Activated T-cell treated with anti-CD3 and anti-CD28 coated beads, Interleukin-2, amount 50 U/mL, for 48 hours (primary cell): ENCODE data around the gene NUBPL.
"Not testable (repeated sequence)": the region's sequence is repeated elsewhere in the genome, so short reads cannot be mapped to it uniquely, and the experiment has no call there.

ENCODE experiments used
- DNase-seq, 2 experiments: peaks; one replicate each; pipeline ENCODE4 v3.0.0-alpha.2; 2020

NUBPL gene

DNA sequence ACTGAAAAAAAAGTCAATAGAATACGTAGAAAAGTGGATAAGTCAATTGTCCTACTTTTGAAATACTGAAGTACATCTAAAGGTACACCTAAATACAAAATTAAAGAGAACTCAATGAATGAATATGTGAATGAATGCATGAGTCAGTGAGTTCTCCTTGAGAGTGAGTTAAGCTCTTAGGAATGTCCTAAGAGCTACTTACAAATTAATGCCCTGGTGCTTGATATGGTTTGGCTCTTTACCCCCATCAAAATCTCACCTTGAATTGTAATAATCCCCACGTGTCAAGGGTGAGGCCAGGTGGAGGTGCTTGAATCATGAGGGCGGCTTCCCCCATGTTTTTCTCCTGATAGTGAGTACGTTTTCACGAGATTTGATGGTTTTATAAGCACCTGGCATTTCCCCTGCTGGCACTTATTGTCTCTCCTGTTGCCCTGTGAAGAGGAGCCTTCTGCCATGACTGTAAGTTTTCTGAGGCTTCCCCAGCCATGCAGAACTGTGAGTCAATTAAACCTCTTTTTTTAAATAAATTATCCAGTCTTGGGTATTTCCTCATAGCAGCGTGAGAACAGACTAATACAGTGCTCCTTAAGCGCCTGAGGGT is 323.7 kb downstream of the NUBPL start:
- DNase-seq, result no peak

DNA sequence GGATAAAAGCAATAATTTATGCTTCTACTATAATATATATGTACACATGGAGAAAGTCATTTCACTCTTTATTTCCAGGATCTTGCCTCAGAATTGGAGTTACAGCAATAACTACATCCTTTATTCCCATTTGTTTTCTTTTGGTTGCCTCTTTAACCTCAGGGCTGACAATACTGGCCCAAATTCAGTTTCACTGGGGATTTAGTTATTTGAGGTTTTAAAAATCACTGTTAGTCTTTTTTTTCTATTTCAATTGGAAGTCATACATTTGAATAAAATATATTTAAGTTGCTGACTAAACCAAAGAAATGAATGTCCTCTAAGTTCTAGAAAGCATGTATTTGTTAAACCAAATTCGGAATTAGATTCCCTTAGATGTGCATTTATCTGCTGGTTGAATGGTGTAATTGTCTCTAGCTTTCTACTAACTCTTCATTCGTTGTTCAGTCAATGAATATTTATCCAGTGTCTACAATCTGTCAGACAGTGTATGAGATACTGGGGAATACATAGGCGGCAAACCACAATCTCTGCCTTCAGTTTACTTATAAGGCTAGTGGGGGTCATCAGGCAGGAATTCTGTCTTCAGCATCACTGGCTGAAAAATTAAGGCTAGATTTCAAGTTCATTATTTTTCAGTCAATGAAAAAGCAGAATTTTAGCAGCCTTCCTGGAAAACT is 325.1 kb downstream of the NUBPL start:
- DNase-seq, result no peak

DNA sequence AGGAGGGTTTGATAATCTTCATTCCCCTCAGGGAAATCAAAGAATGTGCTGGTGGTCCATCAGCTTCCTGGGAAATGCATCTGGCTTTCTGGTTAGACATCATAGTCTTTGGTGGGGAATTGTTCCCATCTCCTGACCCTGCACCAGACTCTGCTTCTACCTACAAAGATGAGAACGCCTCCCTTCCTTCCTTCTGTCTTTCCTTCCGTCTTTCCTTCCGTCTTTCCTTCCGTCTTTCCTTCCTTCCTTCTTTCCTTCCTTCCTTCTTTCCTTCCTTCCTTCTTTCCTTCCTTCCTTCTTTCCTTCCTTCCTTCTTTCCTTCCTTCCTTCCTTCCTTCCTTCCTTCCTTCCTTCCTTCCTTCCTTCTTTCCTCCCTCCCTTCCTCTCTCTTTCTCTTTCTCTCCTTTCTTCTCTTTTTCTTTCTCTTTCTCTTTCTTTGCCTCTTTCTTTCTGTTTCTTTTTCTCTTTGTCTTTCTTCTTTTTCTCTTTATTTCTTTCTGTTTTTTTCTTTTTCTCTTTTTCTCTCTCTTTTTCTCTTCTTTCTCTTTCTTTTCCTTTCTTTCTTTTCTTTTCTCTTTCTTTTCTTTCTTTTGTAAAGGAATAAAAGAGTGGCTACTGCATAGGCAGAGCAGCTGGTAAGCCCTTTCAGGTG is 326.9 kb downstream of the NUBPL start:
- DNase-seq, result no peak

DNA sequence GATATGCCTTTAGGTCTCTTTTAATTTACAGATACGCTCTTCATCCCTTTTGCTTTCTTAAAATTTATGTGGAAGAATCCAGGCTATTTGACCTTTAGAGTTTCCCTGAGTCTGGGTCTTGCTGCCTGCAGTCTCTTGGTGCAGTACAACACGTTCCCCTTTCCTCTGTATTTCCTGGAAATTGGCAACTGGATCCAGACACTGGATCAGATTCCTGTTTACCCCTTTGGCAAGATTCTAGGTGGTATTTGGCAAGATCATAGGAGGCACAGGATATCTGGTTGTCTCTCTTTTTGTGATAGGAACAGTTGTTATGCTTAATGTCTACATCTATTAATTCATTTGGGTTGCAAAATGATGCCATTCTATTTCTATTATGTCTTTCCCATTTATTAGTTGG is 328.1 kb downstream of the NUBPL start:
- no peak for DNase-seq

DNA sequence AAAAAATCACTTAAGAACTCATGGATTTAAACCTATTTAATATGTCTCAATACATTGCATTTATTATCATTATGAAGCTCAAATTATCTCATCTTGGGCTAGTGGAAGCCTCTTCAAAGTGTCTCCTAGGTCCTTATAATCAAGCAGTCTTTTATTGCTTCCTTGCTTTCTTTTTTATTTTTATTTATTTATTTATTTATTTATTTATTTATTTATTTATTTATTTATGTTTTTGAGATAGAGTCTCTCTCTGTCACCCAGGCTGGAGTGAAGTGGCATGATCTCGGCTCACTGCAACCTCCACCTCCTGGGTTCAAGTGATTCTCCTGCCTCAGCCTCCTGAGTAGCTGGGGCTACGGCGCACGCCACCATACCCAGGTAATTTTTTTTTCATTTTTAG is 329.0 kb downstream of the NUBPL start:
- DNase-seq, result not testable (repeated sequence)

DNA sequence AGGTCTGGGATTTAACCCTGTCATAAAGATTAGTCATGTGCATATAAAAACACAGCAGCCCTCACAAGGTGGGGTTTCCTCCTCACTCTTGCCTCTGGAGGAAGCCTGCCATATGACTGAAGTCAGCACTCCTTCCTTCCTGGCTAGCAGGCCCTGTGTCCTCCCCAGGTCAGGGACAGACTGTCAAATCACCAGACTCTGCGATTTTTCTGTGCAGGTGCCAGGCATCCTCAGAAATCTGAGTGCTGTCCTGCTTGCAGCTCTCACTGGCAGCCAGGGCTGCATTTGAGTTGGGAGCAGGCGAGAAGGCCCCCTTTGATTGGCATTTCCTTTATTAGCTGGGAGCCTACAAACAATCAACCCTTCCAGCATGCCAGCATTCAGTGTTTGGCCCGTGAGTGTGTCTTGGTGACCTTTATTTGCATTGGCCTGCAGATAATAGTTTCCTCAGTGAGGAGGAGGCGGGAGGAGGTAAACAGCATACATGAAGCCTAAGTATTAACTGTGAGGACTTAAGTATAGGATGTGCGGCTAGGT is 332.1 kb downstream of the NUBPL start:
- DNase-seq, result no peak

DNA sequence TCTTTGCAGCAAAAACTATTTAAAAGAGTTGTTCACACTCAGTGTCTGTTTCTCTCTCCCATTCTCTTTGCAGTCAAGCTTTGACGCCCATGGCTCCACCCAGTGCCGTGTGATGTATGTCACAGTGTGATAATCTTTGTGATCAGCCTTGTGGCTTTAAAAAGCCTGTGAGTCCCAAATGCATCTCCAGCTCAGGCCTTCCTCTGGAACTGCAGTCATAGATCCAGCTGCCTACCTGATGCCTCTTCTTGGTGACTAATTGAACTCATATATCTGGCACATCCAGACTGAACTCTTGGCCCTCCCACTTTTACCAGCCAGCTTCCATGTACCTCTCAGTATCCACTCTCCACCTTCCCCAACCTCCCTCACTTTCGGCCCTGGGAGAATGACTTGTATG is 333.1 kb downstream of the NUBPL start:
- no peak for DNase-seq

DNA sequence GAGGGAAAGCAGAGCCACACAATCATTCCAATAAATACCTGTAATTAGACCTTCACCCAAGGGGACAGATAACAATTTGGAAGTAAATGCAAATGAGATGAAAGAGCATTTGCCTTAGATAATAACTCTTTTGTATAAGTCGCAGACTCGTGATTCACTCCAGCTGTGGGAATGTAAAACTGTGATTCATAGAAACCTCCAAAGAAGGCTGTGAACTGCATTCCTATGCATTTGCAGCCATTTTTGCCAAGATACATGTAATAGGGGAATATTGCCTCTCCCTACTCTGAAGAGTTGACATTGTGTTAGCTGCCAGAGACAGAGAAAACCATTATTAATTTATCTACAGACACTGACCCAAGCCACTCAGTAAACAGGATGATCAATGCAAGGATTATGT is 334.0 kb downstream of the NUBPL start:
- no peak for DNase-seq

DNA sequence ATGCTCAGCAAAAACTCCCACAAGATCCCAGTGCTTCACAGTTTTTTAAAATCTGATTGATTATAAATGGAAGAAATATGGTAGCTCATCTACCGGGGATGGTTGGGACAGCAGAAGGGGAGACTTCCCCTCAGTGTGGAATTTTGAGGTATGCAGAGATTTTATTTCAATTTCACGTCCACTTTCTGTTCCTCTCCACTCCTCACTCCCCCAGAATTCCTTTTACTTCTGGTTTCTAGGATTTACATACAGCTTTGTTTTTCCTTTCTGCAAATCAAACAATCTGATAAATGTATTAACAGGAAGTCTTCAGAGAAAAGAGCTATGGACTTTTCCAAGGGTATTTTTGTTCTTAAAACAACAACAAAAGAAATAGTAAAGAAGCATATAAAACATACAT is 334.4 kb downstream of the NUBPL start:
- DNase-seq, result no peak

DNA sequence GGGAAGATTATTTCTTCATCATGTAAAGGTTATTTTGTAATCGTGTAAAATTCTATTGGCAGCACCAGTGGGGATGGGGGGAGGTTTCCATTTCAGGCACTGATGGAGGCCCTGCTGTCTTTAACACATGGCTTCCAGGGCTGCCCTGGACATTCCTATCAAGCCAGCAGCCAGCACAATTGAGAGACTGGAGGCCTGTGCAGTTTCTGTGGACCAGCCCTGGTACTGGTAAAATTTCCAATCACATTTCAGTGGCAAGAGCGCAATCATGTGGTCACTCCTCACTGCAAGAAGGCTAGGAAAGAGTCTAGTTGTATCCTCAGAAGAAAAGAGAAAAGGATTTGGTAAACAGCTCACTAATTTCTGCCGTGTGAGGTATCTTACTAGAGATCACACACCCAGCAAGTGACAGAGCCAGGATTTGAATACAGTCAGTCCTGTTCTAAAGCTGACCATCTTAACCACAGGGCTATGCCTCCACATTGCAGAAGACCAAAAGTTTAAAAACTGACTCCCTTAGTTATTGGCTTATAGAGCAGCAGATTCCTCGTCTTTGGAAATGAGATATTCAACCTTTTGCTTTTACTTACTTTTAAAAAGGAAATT is 336.5 kb downstream of the NUBPL start:
- no peak for DNase-seq

DNA sequence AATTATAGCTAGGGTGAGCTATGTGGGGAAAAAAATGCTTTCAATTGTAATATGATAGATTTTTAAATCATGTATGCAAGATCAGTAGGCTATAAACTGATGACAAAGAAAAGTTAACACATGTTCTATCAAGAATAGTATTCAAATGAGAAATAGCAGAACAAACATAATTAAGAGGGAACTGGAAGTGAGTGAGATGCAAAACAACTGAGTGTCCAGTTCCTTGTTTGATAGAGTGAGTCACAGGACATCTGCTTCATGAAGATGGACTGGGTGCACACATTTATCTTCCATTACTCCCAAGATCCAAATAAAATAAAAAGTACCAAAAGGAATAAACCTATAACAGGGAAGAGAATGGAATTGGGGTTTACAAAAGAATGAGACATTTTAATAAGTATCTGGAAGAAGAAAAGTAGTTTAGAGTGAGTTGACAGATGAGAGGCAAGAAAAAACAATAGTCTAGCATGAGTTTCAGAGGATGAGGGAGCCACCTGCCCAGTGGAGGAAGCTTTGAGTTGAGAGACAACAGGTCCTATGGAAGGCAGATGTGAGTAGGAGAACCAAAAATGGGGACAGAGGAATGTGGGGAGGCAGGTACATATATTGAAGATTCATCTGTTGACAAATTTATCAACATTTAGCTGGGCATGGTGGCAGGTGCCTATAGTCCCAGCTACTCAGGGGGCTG is 337.8 kb downstream of the NUBPL start:
- no peak for DNase-seq

DNA sequence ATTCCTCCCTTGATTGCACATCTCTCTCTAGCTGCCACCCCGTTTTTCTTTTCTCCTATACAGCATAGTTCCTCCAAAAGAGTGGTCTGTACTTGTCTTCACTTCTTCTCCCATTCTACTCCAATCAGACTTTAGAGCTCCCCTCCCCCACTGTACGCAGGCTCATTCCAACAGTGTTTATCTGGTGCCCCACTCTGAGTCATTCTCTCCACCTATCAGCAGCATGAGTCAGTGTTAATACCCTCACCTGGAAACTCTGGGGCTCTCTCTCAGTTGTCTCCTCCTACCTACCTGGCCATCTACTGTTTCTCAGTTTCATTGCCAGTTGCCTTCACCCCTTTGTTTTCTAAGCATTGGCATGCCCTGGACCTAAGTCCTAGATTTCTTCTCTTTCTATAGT is 340.8 kb downstream of the NUBPL start:
- DNase-seq, result no peak

DNA sequence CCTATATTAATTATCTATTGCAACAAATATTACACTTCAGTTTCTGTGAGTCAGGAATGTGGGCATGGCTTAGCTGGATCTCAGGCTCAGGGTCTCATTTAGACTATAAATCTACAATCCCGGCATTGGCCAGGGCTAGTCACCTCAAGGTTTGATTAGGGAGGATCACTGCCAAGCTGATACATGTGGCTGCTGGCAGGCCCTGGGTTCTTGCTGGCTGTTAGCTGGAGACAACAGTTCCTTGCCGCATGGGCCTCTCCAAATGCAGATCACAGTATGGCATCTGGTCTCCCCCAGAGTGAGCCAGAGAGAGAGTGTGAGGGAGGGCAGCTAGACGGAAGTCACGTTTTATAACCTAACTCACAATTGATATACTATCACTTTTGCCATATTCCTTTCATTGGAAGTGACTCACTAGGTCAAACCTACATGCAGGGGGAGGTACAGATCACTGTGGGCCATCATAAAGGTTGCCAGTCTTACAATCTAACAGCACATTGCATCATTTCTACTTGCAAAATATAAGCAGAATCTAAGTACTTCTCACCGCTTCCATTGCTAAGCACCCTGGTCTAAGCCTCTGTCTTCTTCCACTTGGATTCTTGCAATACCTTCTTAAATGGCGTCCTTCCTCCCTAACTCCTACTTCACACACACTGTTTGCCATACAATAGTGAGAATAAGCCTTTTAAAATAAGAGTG is 341.9 kb downstream of the NUBPL start:
- DNase-seq, result no peak

DNA sequence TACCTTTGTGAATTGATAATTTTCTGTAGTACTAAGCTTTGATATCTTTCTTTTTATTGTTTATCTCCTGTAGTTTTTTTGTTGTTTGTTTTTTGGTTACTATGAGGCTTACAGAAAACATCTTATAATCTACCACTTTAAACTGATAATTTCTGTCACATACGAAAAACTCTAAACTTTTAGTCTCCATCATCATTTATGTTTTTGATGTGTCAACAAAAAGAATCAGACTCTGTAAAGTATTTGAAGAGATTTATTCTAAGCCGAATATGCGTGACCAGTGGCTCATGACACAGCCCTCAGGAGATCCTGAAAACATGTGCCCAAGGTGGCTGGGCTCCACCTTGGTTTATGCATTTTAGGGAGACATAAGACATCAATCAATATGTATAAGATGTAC is 348.8 kb downstream of the NUBPL start:
- no peak for DNase-seq
